Spleen (tissue), 7 donors: Measurements from ENCODE around the gene C2orf92.

Source experiments
- CTCF ChIP-seq, 11 experiments: fragments of 200-600 bp in 7 of 11; fragments of 450-650 bp in 4 of 11; sonication (generic) in 4 of 11; IDR thresholded peaks in 8 of 11; conservative IDR thresholded peaks in 3 of 11; 1 replicate in 7 of 11; 2 replicates in 4 of 11; pipeline versions ENCODE4 v1.4.0 to v1.8.0; 2016 to 2021; ENCODE audit warnings: antibody characterized with exemption in 11 of 11, inconsistent platforms in 4 of 11, mild to moderate bottlenecking in 1 of 11
- POLR2A ChIP-seq, 3 donors: fragments of 450-650 bp; IDR thresholded peaks; one replicate each; pipeline ENCODE4 v1.5.1; 2017; ENCODE audit warnings: antibody characterized with exemption in 3 of 3, mild to moderate bottlenecking in 1 of 3
- POLR2AphosphoS5 ChIP-seq, 3 donors: sonication (generic); formaldehyde crosslinking; IDR thresholded peaks; one replicate each; pipeline ENCODE4 v1.5.1; 2017; ENCODE audit warnings: antibody characterized with exemption in 3 of 3
- donor health status: DM: no; HTN: no; CAD: no; lungs with moderate emphysema.
- donor health status: DM: no; HTN: no; CAD: no.
- donor health status: DM: no; HTN: no; CAD: no.

- TF ChIP-seq CTCF (IDR thresholded peaks at IDR 0.05 in 8 of 11, conservative IDR thresholded peaks at IDR 0.05 in 3 of 11) = no peak
- no peak for TF ChIP-seq POLR2A (IDR thresholded peaks at IDR 0.05)
- TF ChIP-seq POLR2AphosphoS5 (IDR thresholded peaks at IDR 0.05) = no peak
These were observed 52.7 kb downstream of the C2orf92 start for GRCh38 chr2:97722227-97722626.
